GM04503 (cell line): Measurements from ENCODE around the gene CMTM2.
"Not testable (repeated sequence)": the region's sequence is repeated elsewhere in the genome, so short reads cannot be mapped to it uniquely, and the experiment has no call there.

Source experiments
- DNase-seq: peaks from one replicate; pipeline ENCODE4 v3.0.0-alpha.2; 2012; ENCODE audit warnings: low read depth

Gene CMTM2

DNA sequence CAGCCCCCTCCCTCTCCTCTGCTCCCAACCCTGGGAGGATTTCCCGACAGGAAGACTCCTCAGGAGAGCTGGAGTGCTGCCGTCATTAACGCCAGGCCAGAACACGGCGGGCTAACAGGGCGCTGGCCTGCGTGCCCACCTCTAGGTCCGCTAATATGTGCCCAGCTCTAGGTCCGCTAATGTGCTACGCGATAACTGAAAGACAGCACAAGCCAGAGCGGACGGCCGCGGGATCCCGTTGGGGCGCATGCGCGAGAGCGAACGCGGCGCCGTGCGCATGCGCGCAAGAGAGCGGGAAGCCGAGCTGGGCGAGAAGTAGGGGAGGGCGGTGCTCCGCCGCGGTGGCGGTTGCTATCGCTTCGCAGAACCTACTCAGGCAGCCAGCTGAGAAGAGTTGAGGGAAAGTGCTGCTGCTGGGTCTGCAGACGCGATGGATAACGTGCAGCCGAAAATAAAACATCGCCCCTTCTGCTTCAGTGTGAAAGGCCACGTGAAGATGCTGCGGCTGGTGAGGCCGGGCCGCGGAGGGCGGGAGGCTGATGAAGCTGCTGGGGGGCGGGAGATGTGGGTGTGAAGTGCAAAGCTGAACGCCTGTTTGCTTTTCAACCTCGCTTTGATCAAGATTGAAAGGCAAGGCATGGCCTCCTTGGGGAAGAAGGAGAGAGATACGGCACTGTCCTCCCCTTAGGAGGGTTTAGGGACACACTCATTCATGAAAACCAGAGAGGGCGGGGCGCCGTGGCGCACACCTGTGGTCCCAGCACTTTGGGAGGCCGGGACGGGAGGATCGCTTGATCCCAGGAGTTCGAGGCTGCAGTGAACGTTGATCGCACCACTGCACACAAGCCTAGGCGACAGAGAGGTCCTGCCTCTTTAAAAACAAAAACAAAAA is 26.7 kb upstream of the CMTM2 start, which contains the start of gene CKLF:
Gene CKLF (plus strand): TSS at position 291 of the 892 bp plus-strand sequence. CDS start 140 bp downstream, at position 431.
- no peak for DNase-seq

DNA sequence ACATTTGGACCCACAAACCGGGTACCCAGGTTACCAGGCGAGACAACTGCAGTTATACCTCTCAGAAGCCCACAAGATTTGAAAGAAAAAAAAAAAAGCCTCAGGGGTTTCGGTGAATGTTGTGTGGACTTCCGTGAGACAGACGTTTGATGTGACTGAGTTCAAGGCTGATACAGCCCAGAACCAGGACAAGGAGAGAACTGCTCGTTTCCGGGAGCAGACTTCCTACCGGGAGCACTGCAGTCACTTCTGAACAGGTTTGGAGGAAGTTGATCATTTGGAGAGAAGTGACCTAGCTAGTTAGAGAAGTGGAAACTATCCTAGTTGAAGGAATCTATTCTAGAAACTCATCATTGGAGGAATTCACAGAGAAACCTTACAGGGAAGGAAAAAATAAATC is 26.0 kb upstream of the CMTM2 start:
- no peak for DNase-seq

DNA sequence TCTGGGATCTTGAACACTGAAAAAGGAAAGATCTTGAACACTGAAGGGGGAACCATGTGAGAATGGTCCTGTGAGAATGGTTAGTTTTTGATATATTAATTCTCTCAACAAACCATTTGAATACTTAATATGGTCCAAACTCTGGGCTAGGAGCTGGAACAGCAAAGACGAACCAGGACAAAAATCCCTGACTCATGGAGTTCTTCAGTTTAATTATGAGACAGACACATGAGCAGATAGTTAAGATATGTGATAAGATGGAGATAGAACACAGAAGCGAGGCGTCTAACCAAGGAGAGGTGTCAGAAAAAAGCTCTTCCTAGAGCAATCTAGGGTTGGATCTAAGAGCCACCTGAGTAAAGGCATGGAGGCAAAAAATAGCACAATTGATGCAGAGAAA is 25.2 kb upstream of the CMTM2 start:
- DNase-seq: no peak

DNA sequence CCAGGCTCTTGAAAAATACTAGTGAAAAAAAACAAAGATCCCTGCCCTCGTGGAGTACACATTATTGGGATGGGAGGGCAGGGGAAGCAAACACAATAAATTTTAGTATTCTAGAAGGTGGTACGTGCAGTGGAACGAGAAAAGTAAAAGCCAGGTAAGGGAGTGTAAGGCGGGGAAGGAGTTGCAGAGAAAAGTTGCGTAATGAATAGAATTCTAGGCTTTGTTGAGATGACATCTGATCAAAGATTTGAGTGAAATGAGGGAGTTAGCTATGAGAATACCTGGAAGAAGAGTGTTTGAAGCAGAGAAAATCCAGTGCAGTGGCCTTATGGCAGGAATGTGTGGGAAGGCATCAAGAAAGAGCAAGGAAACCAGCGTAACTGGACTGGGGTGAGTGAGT is 24.8 kb upstream of the CMTM2 start:
- DNase-seq: no peak

DNA sequence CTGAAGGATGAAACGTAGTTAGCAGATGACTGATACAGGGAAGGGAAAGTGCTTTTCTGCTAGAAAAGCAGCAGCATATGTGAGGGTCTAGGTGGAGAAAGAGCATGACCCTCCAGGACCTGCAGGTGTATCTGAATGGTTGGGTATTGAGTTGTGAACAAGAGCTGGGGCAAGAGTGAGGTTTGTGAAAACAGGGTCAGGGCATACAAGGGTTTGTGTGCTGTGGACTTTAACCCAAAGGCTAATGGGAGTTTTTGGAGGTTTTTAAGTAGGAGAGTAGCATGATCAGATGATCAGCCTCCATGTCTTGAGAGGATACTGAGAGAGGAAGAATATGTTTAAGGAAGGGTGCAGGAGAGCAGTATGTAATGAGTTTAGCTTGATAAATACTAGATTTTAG is 19.2 kb upstream of the CMTM2 start:
- no peak for DNase-seq

DNA sequence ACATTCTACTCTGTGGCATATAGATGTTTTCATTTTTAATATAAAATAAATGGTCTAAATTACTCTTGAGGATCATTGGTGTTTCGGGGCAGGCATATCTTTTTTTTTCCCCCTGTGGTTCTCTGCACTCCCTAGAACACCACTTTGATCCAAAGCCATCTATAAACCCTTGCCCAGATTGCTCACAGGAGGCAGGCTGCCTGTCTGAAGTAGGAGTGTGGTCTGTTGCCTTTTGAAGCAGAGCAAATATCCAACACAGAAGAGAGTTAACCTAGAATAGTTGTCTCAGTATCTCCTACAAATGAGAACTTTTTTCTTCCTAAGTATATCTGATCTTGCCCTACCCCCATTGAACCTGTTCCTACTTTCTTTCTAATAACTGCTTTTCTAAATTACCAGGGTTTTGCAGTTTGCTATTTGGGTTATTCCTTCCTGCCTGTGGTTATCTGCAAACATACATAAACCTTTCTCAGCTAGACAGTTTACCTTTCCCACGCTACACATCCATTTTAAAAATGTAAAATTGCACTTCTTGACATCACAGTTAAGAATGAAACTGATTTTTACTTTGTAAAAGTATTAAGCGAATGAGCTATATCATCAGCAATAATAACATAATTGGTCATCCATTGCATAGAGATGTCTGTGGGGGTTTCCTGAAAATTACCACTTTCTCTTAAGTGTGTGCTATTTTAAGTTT is 17.7 kb upstream of the CMTM2 start:
- no peak for DNase-seq

DNA sequence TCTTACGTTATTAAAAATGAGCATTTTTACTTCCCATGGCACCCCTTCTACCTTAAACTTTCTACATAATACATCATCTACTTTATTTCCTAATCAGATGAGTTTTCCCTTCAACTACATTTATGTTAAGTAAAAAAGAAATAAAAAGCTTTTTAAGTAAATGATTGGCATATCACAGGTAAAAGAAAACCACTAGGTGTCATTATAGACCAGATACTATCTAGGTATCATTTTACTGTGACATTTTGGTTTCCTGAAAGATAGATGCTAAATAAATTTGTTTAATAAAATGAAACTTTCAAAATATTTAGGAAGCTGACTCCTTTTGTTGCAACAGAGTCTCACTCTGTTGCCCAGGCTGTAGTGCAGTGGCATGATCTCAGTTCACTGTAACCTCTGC is 16.9 kb upstream of the CMTM2 start:
- no peak for DNase-seq

DNA sequence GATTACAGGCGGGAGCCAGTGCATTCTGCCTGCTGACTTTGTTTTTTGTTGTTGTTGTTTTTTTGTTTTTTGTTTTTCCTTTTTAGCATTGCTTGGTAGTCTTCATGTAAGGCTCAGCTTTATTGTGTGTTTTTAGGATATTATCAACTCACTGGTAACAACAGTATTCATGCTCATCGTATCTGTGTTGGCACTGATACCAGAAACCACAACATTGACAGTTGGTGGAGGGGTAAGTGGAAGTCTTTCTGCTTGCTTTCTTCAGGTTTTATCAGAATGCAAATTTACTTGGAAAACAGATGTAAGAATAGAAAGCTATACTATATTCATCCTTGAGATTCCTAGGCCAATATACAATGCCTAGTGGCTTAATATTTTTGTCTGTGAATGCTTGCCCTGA is 16.3 kb upstream of the CMTM2 start:
- no peak for DNase-seq

DNA sequence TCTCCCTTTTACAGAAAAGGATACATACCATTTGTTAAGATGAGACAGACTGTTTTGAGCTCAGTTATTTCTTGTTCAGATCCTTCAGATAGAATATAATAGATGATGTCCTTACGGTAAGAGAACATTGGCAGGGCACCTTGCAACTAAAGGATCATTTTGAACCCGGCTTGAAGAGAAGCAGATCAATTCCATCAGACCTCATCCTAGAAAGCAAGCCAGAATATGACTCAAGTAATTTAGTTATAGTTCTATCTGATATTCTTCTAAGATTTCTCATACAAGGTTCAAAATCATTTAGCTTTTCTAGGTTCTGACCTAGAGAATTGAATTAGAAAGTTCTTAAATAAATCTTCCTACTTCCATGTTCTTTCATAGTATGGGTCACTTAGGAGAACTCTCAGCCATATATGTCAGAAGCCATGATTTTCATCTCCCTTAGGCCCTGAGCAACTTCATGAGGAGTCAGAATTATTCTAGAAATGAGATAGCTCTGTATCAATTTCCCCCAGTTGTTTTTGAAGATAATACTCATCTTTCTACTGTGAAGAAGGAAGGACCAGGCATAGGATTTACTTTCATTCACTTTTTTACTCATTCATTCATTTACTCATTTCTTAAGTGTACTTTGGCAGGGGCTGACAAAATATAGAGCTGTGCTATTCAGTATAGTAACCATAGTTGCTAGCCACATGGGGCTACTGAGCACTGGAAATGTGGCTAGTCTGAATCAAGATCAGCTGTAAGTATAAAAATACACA is 15.5 kb upstream of the CMTM2 start:
- no peak for DNase-seq

DNA sequence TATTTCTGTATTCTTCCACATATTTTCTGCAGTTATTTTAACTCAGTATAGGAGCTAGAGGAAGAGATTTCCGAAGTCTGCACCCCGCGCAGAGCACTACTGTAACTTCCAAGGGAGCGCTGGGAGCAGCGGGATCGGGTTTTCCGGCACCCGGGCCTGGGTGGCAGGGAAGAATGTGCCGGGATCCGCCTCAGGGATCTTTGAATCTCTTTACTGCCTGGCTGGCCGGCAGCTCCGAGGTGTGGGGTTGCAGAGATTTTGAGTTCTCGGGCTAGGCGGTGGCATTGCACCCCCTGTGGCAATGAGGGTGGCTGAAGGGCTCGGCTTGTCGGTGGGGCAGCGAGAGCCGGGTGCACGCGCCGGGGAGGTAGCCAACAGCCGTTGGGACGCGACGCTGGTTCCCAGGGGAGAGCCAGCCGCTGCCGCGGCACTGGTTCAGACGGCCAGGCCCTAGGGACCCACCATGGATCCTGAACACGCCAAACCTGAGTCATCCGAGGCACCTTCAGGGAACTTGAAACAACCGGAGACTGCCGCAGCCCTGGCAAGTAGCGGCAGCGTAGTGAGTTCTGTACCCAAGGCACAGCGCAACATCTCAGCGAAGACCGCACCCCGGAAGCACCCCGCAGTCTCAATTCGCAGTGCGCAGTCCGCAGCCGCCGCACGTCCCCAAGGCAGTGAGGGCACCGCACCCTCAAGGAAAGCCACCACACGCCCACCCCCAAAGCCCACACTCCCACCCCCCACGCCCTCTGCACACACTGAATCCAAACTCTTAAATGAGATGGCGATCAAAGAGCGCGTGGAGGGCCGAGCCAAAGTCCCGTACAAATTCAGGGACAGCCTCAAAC is 13.0 kb upstream of the CMTM2 start, which contains the start of gene CMTM1:
Gene CMTM1 (plus strand): TSS at position 389 of the 851 bp plus-strand sequence. CDS start 75 bp downstream, at position 464.
- no peak for DNase-seq

DNA sequence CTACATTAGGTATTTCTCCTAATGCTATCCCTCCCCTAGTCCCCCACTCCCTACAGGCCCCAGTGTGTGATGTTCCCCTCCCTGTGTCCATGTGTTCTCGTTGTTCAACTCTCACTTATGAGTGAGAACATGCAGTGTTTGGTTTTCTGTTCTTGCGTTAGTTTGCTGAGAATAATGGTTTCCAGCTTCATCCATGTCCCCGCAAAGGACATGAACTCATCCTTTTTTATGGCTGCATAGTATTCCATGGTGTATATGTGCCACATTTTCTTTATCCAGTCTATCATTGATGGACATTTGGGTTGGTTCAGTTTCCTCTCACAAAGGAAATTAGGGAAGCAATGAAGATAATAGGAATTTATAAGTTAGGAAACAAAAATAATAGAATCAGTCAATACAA is 12.0 kb upstream of the CMTM2 start:
- DNase-seq: not testable (repeated sequence)

DNA sequence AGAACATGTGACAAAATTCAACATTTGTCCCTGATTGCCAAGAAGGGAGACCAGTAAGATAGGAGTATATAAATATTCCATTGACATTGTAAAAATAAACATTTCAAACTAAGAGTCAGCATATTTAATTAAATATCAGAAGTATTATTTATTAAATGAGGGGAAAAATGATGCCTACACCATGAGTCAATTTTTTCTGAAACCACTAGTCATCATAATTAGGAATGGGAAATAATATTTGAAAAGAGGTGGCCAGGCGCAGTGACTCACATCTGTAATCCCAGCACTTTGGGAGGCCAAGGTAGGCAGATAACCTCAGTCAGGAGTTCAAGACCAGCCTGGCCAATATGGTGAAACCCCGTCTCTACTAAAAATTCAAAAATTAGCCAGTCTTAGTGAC is 10.9 kb upstream of the CMTM2 start:
- DNase-seq: no peak

DNA sequence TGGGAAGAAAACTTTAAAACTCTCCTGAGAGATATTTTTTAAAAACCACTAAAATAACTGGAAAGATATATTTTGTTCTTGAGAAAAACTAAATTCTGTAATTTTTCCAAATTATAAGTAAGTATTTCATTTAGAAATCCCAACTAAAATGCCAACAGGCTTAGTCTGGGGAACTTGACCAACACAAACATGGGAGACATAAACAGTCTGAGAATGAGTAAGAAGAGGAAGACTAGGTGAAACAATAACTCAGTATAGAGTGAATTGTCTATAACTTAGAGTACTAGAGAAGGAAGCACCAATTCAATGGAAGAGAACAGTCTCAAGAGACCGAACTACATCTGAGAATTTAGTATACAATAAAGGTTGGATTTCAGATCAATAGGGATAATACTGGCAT is 10.1 kb upstream of the CMTM2 start:
- no peak for DNase-seq

DNA sequence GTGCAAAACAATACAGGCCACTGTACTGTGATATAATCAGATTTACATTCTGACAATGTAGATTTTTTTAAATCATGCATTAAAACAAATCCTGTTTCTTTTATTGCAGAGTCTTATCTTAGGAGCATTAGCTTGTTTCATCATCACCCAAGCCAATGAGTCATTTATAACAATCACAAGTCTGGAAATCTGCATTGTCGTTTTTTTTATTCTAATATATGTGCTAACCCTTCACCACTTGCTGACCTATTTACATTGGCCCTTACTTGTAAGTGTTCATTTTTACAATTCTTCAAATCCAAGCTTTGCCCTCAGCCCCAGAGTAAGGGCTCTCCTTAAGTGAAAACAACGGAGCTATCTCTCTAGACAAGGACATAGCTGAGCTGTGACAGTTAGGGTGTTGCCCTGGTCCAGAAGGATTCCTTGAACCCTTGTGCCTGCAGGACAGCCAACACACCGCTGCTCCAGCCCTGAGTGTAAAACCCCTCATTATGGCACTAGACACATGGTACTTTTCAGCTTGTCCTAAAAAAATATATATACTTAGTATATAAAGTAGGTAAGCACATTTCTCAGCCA is 9.3 kb upstream of the CMTM2 start:
- no peak for DNase-seq

DNA sequence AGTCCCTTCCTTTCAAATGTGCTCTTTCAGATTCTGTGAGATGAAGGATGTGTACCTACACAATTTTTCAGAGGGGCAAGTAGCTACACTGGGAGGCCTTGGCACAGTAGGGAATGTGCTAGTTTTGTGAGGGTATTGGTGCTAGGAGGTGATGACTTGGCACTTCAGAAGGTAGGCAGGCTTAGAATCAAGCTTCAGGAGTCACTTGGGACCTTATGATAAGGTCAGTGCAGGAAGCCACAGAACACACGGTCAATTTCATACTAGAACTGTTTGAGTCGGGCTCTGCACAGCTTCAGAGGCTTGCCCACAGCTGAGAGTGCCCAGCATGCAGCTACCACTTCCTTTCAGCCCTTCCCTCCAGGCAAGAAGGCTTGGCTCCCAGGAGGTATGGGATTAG is 6.9 kb upstream of the CMTM2 start:
- DNase-seq: no peak

DNA sequence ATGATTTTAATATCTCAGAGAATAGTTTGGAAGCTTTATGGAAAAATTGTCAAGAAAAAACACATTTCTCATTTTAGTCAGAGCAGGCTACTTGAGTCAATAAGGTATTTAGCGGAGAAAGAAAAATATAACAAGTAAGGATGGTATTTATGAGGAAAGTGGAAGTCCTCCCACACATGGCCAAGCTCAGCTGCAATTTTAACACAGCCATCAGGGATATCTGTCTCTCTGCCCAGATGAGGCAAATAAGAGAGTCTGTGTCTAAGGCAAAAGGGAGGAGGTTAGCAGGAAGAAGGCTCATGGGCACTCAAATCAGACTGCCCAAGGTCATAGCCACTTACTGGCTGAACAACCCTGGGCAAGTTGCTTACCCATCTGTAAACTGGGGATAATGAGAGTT is 5.2 kb upstream of the CMTM2 start:
- no peak for DNase-seq

DNA sequence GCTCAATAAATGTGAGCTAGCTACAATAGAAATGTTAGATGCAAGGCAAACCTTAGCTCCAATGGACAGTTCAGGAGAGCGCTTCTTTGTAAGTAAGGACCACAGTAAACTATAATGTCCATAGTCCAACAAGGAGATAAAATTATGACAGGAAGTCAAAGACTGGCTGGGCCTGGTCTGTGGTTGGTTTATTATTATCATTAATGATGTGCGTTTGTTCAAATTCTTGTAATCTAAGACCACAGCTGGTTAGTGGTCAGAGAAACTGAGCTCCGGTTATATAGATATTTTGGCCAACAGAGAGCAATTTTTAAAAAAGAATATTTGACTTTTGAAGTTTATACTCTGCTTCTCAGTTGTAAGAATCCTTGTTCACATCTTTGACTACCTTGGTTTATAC is 4.7 kb upstream of the CMTM2 start:
- no peak for DNase-seq

DNA sequence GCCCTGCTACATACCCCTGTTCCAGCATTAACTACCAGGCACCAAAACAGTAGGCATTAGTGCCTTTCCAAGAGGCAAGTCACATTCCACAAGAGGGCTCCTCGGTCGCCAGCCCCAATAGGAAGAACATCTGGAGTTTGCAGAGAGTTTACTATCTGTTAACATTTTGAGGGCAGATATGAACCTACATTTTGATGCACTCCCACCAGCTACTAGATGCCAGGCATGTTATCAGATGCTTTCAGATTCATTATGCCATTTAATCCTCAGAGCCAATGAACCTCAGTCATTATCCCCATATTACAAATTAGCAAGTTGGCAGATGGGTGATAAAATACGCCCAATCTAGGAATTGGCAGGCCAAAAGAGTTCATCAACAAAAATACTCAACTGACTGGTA is 4.2 kb upstream of the CMTM2 start:
- no peak for DNase-seq

DNA sequence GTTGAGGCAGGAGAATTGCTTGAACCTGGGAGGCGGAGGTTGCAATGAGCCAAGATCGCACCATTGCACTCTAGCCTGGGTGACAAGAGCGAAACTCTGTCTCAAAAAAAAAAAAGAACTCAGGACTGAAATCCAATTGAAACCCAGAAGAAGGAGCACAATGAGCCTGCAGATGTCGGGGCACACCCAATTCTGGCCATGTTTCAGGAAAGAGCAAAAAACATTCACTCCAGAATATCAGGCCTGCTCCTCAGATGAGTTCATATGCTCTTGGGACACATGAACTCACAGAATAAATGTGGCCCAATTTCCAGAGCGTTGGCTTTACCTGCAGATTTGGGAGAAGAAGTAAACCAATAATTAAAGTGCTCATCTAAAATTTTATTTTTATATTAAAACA is 3.0 kb upstream of the CMTM2 start:
- no peak for DNase-seq

DNA sequence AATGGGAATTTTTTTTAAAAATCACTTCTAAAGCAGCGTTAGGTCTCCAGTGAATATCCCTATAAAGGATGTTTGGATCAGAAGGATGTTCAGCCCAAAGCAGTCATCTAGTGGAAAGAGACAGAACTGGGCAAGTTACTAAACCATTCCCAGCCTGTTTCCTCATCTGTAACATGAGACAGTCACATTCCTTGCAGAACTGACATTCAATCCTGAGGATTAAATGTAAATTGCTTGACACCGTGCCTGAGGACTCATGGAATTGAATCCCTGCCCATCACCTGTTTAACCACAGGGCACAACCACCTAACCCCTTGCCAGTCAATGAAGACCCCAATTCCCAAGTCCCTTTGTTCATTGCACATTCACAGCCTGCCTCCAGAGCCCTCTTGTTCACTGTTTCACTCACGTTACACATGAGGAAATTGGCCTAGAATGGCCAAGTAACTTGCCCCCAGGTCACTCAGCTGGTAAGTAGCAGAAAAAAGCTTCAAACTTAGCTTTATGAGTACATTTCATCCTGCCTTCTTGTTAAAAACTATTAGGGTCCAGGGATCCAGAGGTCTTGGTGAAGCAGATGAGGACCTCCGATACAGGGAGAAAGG is 1.4 kb downstream of the CMTM2 start:
- DNase-seq: no peak
